HG02885 (cell line): Measurements from ENCODE around the gene HEPHL1.
"Not testable (repeated sequence)": the region's sequence is repeated elsewhere in the genome, so short reads cannot be mapped to it uniquely, and the experiment has no call there.

Experiments
- ATAC-seq: cut with Tn5 transposase; IDR thresholded peaks from one replicate; pipeline ENCODE4 v1.9.1; 2021; ENCODE audit warnings: mild to moderate bottlenecking; ENCODE audit not compliant: unreplicated experiment, poor library complexity

HEPHL1 gene

DNA sequence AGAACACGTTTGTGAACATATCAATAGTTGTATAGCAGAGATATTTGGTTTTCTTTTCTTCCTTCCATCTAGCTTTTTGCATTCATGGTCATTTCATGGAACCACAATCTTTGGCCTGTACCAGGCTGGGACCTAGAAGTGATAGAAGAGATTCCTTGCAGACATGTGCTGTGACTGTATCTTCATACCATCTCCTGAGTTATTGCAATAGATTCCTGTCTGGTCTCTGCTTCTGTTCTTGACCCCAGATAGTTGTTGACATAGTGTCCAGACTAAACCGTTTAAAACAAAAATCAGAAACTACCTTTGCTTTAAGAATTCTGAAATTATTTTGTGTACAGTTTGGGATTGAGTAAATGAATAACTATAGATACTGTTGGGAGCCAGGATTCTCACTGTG is 124.3 kb downstream of the HEPHL1 start:
- ATAC-seq, result no peak

DNA sequence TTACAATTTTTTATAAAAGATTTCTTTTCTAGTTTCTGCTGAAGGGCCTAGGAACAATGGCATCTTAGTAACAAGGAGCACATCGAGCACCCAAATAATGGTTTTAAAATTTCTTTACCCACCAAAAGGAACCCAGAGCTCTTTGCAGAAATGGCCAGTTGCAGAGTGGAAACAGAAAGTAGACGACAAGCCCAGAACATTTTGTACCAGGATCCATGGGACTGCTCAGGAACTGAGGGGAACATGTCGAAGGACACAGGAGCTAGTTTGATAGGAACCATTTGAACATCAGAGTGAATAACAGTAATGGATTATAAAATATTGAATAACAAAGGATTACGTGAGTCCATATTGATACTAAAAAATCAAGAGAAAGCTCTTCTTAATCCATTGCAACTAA is 124.8 kb downstream of the HEPHL1 start:
- no peak for ATAC-seq

DNA sequence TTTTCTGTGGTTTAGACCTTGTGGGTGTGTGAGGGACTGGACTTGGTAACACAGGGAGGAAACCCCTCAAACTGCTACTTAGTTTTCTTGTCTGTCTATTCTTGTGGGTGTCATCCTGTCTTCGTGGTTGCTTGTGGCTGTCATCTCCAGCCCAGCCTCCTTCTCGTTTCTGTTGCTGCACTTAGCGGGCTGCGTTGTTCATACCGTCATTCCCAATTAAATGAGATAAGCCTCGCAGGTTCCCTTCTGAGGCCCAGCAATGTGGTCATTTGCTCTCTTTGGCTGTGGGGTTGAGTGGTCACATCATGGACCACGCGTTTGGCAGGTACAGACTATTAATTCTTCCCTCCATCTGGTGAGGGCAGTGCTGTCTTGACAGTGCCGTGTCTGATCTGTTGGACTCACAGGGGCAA is 126.3 kb downstream of the HEPHL1 start:
- ATAC-seq, result peak; percentile 47

DNA sequence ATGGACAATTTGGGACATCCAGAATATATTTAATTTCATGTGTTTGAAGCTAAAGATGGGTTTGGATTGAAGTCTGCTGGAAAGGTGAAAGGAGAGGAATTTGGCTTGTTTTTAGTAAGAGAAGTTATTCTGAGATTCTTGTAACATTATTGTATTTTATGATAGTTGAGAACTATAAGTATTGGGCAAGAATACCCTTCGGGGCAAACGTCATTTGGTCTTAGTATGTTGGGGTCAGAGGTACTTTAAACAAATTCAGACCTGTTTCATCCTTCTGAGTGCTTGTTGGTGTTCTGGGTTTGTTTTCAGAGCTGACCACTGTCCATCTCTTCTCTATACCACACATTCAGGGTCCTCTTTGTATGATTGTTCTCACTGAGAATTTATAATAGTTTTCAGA is 127.0 kb downstream of the HEPHL1 start:
- no peak for ATAC-seq

DNA sequence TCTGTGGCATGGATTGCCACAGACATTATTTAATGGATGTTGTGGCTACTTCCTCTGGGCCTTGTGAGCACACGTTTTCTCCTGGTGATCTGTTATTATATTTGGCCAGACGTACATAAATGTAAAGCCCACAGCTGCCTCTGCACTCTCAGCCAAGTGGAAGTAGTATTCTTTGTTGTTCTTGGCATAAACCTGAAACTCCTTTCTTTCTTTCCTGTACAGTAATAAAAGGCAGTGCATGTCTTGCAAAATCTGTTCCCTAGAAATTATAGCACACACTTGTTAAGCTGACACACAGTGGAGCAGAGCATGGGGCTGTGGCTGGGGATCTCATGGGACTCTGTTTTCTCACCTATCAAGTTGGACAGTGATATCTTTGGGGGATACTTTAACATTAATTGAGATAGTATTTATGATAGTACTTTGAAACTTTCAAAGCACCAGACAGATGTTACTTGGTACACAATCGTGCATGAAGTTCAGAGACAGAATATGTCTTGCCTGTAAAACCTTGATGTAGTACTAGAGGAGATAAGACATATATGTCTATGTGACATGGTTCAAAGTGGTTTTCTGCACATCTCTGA is 128.4 kb downstream of the HEPHL1 start:
- no peak for ATAC-seq

DNA sequence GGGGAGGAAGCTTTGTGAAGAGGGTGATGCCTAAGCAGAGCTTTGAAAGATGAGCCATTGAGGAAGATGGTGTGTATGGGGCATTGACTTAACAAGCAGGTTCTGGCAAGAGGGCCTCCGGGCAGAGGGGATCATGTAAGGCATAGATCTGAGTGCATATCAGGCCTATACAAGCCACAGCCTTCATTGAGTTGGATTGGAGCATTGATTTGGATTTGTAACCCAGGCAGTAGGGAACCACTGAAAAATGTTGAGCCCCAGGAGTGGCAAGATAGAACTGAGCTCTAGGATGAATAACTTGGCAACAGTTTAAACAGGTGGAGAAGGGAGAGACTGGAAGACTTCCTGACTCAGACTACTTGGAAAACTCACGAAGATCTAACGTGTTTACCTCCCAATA is 128.9 kb downstream of the HEPHL1 start:
- ATAC-seq, result no peak

DNA sequence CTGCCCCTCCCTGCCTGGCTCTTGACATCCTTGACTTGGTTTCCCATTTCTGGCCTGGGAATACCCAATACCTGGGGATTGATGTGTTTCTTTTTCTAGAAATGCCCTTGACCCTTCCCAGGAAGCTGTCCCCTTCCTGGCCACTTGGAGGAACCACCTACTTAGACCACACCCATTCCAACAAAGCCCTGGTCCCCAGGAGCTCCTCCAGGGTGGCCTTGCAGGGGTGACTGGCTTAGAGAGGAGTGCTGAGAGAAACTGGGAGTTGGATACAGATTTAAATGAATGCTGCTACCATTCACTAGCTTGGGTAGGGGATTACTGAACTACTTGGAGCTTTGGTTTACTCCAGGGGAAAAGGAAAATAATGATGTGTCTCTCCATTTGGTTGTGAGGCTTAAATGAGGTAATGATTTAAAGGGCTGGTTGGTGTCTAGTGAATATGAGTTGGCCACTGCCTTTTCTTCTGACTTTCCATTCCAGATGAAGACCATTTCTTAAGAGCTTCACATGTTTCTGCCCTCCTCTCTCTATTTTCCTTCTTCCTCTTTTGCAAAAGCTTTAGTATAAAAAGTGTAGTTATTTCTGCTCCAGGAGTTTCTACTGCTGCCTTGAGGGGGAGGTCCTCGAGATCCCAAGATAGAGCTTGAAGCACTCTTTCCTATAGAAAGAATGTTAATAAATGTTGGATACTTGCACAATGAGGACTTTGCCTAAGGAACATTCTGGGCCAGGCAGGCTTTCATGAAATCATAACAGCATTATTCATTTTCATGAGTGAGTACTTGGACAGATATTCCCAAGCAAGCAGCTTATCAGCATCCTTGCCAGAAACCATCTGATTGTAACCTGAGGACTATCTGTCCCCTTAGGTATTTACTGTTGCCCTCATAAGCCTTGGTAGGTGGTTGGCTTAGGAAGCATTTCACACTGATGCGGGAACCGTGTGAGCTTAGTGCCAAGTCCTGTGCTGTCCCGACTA is 129.8 kb downstream of the HEPHL1 start:
- ATAC-seq, result no peak

DNA sequence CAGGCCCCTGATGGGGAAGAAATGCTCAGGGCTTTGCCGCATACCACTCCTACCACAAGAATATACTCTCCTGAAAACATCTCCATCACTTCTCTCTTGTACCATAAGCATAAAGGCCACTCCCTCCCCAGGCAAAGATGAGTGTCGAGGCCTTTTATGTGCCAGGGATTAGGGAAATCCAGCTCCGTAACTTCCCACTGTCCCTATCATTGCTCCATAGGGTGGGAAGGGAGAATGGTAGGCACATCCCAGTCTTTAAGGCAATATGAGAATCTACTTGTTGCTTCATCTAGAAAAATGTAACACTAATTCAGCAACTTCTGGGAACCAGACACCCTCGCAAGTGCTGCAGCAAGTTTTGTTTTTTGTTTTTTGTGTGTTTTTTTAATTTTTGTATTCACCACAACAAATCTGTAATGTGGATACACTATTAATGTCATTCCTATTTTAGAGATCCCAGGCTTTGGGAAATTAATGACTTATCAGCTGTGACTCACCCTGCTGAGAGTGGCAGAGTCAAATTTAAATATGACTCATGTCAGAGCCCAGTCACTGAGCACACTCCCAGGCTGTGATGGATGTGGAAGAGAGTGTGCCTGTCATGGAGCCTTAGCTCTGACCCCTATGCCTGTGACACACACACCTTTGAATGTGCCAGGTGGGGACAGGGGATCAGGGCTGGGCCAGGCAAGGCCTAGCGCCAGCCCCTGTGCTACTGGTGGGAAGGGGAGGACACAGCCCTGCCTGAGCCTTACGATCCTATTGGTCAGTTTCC is 130.9 kb downstream of the HEPHL1 start:
- no peak for ATAC-seq

DNA sequence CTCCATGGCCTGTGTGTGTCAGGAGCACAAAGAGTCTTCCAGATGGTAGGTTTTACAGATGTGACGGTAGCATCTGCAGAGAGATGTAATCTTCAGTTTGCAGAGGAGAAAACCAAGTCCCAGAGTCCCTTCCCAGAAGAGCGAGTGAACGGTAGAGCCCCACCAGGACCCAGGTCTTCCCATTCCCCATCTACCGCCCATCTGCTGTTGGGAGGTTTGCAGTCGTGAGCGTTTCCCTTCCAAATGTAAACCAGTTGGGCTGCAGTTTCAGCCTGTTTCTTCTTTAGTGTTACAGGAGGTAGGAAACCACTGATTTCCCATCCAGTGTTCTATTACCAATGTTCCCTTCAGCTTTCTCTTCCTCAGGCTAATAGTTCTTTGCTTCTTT is 131.5 kb downstream of the HEPHL1 start:
- ATAC-seq, result no peak

DNA sequence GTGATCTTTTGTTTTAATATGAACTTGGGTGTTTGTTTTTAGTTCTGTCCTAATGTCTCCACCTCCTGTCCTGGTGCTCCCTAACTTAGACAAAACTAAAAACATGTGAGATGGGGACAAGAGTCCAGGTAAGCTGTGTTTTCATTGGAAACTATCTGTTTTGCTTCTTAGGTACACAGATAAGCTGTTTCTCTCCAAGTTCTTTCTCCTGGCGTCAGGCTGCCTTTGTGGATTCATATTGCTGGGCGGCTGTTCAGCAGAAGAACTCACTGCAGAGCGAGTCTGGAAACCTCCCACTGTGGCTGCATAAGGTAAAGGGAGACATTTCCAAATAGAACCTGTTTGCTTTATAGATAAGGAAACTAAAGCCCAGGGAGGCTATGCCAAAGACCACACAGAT is 132.2 kb downstream of the HEPHL1 start:
- ATAC-seq, result no peak

DNA sequence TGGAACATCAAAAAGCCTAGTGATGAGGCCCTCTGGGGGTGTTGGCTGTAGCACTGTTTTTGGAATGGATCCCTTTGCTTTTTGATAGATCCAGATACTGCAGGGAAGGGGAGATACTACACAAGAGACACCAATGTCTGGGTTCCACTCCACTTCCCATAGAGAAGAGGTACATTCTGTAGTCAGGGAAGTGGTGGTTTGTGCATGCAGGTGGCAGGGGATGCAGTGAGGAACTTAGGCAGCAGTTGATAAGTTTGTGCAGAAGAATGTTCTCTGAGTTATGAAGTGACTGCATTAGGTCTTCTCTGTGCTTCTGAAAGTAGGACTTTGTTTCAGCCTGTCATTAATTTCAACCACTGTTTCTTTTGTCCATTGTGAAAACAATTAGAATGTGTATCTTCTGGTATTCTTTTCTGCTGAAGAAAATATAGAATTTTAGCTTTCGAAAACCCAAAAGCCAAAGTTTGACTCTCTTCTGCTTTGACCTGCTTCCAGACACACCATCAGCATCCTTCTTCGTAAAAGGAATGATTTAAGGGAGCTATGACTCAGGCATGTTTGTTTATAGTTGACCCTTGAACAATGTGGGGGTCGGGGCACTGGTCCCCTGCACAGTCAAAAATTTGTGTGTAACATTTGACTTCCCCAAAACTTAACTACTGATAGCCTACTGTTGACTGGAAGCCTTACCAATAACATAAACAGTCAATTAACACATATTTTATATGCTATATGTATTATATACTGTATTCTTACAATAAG is 133.1 kb downstream of the HEPHL1 start:
- ATAC-seq, result no peak

DNA sequence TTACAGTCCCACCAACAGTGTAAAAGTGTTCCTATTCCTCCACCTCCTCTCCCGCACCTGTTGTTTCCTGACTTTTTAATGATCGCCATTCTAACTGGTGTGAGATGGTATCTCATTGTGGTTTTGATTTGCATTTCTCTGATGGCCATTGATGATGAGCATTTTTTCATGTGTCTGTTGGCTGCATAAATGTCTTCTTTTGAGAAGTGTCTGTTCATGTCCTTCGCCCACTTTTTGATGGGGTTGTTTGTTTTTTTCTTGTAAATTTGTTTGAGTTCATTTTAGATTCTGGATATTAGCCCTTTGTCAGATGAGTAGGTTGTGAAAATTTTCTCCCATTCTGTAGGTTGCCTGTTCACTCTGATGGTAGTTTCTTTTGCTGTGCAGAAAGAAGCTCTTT is 136.2 kb downstream of the HEPHL1 start:
- ATAC-seq, result not testable (repeated sequence)
